ENCODE results near the gene CCDC184. TPM values are rescaled to one million over a fixed set of nuclear protein-coding genes. Genes with fewer than 3 reads are reported as not detected.
A peak's percentile ranks its signal among the peaks of the same experiment; 100 is the strongest.

CCDC184 gene
- polyA plus RNA-seq, 1 donor from 2014 or later, result 35.3 TPM

GRCh38 chr12:48183876-48184548 is 568 bp downstream of the CCDC184 start:
- no peaks in the 10 kb centered on the region for H3K9me2 ChIP-seq (ENCODE audit: insufficient read depth, low read length)
- H3K9ac ChIP-seq (ENCODE audit: low read length), result peak overlapping the region; percentile 96
- no peaks in the 10 kb centered on the region for H3K27me3 ChIP-seq (ENCODE audit: insufficient read depth, low read depth, low read length)
- no peaks in the 10 kb centered on the region for H4K20me1 ChIP-seq (ENCODE audit: insufficient read depth)
- peaks cover 39% of the 10 kb centered on the region for H3K79me2 ChIP-seq (replicated peaks; ENCODE audit: insufficient read depth, low read length)
- H3K9me3 ChIP-seq (ENCODE audit: low read length), result no peaks in the 10 kb centered on the region
- peak overlapping the region; percentile 25 for H3K4me2 ChIP-seq (ENCODE audit: low read length)
- H3K27ac ChIP-seq (ENCODE audit: low read length), result peak overlapping the region; percentile 98
- no peaks in the 10 kb centered on the region for H3K36me3 ChIP-seq (ENCODE audit: insufficient read depth, low read length)
- peak overlapping the region; percentile 65 for H2AFZ ChIP-seq (ENCODE audit: low read depth, low read length)
- peak overlapping the region; percentile 93 for H3K4me3 ChIP-seq (ENCODE audit: low read length)
- peak; percentile 18 for TF ChIP-seq POLR2AphosphoS5 (IDR thresholded peaks at IDR 0.05)
- TF ChIP-seq CTCF (IDR thresholded peaks at IDR 0.05; ENCODE audit: poor library complexity, severe bottlenecking), result no peak
- H3F3A ChIP-seq (ENCODE audit: insufficient read depth, low read length, poor library complexity, severe bottlenecking), result peaks cover 8% of the 10 kb centered on the region

- Histone ChIP-seq H3K27me3 (ENCODE audit: insufficient read depth, low read depth, low read length) (no peaks in the 10 kb centered on the region), H3K27ac (ENCODE audit: low read length) (peak overlapping the region; percentile 98), H3K9me2 (ENCODE audit: insufficient read depth, low read length) (no peaks in the 10 kb centered on the region), H3K4me3 (ENCODE audit: low read length) (peak overlapping the region; percentile 93), H3K9ac (ENCODE audit: low read length) (peak overlapping the region; percentile 96), H3K4me2 (ENCODE audit: low read length) (peak overlapping the region; percentile 97), H3K9me3 (ENCODE audit: low read length) (no peaks in the 10 kb centered on the region), H3K79me2 (replicated peaks; ENCODE audit: insufficient read depth, low read length) (peaks cover 39% of the 10 kb centered on the region), H2AFZ (ENCODE audit: low read depth, low read length) (peak overlapping the region; percentile 28), H3F3A (ENCODE audit: insufficient read depth, low read length, poor library complexity, severe bottlenecking) (peaks cover 8% of the 10 kb centered on the region), H4K20me1 (ENCODE audit: insufficient read depth) (no peaks in the 10 kb centered on the region), H3K36me3 (ENCODE audit: insufficient read depth, low read length) (no peaks in the 10 kb centered on the region)
- TF ChIP-seq TAF1 (IDR thresholded peaks at IDR 0.05; ENCODE audit: low read depth), result no peak
- no peak for TF ChIP-seq EP300 (conservative IDR thresholded peaks at IDR 0.05; ENCODE audit: poor library complexity, severe bottlenecking)
- no peak for TF ChIP-seq SMC3 (conservative IDR thresholded peaks at IDR 0.05; ENCODE audit: poor library complexity)
- TF ChIP-seq EZH2 (IDR thresholded peaks at IDR 0.05; ENCODE audit: borderline replicate concordance, insufficient read depth, low read length, poor library complexity, severe bottlenecking), result no peak
- no peak for TF ChIP-seq POLR2AphosphoS5 (IDR thresholded peaks at IDR 0.05)
- TF ChIP-seq CTCF (IDR thresholded peaks at IDR 0.05; ENCODE audit: poor library complexity, severe bottlenecking), result no peak
- no peak for TF ChIP-seq RAD21 (conservative IDR thresholded peaks at IDR 0.05)
- TF ChIP-seq MXI1 (conservative IDR thresholded peaks at IDR 0.05; ENCODE audit: poor library complexity, severe bottlenecking), result no peak
- no peak for TF ChIP-seq REST (IDR thresholded peaks at IDR 0.05; ENCODE audit: borderline replicate concordance)
These were observed 1.1 kb downstream of the CCDC184 start for GRCh38 chr12:48184549-48184922.
